Activated T-helper 1 cell treated with Interleukin-2 at 50 U/mL for 16 hours (primary cell): ENCODE data around the gene WDR37.
"Not testable (repeated sequence)": the region's sequence is repeated elsewhere in the genome, so short reads cannot be mapped to it uniquely, and the experiment has no call there.

ENCODE experiments used
- DNase-seq: peaks from one replicate; pipeline ENCODE4 v3.0.0-alpha.2; 2020; ENCODE audit warnings: low read depth

The WDR37 gene

DNA sequence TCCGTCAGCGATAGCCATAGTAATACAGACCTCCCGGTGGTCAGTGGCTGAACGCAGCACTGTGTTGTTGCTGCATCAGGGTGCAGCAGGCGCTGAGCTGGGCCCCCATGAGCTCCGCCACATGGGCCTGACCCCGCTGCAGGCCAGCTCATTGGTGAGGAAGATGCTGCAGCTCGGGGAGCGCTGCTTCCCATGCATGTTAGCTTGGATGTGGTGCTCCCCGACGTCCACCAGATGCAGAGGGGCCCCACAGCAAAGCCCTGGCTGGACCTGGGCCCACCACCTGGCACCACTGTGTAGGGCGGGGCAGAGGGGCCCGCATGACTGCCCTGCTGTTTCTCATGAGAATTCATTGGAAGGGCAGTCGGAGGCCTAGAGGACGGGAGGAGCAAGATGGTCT lies 50.8 kb downstream of the WDR37 start:
- DNase-seq, result no peak

DNA sequence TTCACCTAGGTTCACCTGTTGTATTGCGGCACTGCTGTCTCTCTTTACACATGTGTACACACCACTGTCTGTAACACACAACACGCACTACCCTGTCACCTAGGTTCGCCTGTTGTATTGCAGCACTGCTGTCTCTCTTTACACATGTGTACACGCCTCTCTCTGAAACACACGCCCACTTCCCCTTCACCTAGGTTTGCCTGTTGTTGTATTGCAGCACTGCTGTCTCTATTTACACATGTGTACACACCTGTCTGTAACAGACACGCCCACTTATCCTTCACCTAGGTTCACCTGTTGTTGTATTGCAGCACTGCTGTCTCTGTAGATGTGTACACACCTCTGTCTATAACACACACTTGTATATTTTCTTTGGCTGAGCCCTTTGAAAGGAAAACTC lies 51.5 kb downstream of the WDR37 start:
- no peak for DNase-seq

DNA sequence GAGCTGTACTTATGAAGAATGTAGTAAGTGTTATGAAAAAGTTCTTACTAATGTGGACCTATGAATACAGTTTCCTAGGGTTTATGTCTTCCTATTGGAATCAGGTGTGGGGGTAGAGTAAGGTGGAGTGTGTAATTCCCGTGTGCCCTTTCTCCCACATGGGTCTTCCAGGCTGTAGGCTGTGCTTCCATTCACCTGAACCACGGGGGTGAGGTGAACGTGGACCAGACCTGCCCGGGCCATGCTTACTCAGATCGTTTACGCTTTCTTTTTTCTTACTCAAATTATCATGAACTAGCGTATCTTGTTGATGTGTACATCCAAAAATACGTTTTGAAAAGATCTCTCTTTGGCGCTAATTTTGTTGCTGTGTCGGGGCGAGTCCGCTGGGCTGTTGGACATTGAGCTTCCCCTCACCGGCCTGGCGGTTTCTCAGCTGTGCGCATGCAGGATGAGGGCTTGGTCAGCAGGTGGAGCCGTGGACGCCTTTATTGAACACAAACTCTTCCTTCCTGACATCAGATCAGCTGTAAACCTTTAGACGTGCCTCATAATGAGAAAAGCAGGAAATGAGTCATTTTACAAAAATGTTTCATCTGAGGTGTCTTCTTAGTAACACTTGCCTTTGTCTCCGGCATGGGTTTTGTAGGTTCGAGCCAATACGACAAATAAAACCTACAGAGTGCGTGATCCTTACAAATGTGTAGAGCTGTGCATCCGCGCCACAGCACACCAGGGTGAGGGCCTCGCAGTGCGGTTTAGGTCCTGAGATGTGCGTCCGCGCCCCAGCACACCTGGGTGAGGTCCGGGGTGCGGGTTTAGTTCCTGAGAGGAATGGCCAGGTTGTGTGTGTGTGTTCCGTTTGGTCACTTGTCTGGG lies 53.8 kb downstream of the WDR37 start:
- peak; percentile 57 for DNase-seq

DNA sequence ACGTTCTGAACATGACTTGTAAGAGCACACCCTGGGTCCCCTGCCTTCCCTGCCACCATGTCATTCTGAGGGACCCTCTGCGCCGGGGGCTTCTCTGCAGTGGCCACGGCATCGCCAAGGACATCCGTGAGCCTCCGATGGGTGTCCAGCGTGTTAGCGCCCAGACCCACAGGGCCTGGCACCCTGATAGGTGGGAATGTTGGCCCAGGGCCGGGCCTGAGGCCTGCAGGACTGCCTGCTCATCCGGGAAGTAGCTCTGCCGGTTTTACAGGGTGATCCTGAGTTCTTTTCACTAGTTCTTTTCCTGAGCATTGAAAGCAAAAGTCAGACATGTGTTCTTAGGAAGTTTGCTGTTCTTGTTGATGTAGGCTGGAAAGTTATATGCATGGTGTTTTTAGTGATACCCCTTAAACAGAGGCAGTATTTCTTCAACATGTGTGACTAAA lies 54.5 kb downstream of the WDR37 start:
- no peak for DNase-seq

DNA sequence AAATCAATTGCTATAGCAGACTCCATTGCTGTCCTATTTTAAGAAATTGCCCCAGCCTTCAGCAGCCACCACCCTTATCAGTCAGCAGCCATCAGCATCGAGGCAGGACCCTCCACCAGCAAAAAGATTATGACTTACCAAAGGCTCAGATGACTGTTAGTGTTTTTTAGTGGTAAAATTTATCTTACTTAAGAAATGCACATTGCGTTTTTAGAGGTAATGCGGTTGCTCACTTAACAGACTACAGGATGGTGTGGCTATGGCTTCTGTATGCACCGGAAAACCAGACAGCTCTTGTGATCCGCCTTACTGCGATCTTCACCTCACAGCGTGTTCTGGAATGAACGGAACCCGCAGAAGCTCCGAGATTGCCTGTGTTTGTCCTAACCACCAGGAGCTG lies 58.1 kb downstream of the WDR37 start:
- DNase-seq, result no peak

DNA sequence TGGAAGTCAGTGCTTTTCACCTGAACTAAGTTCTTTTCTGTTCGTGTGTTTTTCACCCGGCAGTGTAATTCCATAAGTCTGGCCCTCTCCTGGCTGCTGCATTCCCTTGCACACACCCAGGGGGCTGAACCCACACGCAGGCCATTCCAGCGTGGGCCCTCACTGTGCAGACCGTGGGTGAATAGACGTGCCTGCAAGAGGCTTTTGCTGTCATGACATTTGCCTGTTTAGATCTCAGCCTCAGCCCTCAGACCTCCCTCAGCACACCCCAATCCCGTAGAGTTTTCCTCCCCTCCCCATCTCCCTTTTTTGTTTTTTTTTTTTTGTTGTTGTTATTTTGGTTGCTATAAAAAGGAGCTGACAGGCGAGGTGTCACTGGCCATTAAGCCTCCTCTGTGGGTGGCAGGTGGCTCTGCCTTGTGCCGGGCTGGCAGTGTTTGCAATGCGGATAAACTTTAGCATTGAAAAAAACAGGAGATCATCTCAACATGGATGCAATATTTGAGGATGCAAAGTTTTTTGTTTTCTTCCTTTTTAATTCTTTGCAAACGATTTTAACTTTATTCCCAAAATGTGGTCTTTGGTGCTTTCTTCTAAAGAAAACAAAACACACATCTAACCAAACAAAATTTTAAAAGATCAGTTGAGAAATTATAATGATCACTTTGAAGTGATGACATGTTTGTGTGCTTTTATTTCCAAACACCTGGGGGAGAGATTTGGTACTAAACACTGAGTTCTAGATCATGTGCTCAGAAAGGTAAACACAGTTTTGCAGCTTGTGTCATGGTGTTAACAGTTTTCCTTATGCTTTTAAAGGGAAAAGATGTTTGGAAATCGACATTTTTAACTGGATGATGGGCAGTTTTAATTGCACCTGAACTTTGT lies 58.8 kb downstream of the WDR37 start:
- no peak for DNase-seq

DNA sequence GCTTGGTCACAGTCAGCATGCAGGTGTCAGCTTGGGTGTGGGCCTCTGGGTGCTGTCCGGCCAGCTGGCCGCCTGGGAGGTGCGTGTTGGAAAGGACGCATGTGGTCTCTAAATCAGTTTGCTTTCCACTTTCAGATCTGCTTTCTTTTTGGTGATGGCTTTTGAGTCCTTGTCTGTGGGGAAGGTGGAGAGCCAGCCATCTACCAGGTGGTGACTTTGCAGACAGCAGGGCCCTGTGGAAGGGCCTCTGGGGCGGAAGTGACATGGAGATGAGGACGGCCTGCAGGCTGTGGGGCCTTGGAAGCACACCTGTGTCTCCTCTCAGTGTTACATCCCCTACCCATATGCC lies 59.4 kb downstream of the WDR37 start:
- DNase-seq, result no peak

DNA sequence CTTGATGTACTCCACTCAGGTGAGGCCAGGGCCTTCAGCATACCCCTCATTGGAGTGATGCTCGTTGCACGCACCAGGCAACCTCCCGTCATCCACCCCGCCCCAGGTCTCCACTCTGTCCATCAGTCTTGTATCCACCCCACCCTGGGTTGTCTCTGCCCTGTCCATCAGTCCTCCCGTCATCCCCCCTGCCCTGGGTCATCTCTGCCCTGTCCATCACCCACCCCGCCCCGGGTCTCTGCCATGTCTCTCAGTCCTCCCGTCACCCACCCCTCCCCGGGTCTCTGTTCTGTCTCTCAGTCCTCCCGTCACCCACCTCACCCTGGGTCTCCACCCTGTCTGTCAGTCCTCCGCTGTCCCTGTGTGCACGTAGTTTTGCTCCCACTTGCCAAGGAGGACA lies 59.9 kb downstream of the WDR37 start:
- DNase-seq, result no peak

DNA sequence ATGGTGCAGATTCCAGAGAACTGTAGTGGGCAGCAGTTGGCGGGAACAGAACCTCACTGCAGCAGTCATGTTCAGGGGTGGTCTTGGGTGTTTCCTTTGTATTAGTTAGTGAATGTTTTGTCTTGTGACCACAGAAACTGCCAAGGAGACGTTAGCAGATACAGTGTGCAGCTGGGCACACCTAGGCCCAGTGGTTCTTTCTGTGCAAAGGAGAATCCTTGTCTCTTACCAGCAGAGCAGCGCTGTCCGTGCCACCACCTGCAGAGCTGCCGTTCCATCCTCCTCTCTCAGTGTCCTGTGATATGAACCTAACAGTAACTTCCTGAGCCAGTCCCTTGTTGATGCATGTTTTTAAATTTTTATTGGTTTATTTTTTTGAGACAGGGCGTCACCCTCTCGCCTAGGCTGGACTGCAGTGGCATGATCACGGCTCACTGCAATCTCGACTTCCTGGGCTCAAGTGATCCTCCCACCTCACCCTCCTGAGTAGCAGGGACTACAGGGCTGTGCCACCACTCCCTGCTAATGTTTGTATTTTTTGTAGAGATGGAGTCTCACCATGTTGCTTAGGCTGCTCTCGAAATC lies 60.6 kb downstream of the WDR37 start:
- no peak for DNase-seq

DNA sequence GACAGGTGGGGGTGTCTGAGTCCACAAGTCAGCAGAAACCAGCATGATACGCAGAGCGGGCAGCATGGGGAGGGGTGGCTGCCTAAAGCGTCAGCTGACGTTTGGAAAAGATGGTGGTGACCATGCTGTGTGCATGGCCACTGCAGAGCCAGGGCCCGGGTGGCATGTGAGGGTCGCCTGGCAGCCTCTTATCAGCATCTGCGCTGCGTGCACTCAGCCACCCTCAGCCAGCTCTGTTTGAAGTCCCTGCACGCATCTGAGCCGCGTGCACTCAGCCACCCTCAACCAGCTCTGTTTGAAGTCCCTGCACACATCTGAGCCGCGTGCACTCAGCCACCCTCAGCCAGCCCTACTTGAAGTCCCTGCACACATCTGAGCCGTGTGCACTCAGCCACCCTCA lies 61.5 kb downstream of the WDR37 start:
- no peak for DNase-seq

DNA sequence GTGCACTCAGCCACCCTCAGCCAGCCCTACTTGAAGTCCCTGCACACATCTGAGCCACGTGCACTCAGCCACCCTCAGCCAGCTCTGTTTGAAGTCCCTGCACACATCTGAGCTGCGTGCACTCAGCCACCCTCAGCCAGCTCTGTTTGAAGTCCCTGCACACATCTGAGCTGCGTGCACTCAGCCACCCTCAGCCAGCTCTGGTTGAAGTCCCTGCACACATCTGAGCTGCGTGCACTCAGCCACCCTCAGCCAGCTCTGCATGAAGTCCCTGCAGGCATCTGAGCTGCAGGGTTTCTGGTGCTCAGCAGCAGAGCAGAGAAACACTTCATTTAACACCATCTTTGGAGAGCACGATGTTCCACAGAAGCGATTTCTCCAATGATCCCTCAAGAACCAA lies 62.1 kb downstream of the WDR37 start:
- not testable (repeated sequence) for DNase-seq

DNA sequence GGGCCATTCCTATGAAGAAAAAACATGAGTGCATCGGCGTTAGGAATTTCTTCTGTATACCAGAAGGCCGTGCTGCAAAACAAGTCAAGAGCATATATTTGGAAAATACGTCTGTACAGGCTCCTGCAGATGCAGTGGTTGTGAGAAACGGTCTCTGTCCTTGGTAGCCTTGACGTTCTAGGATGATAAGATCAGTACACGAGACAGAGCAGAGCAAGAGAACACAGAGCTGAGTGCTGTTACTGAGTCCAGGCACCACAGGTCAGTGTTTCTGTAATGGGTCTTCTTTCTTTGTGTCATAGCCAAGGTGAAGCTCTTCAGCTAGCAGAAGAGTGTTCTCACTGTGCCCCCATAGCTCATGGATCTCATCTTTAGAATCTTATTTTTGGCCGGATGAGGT lies 62.8 kb downstream of the WDR37 start:
- DNase-seq, result no peak

DNA sequence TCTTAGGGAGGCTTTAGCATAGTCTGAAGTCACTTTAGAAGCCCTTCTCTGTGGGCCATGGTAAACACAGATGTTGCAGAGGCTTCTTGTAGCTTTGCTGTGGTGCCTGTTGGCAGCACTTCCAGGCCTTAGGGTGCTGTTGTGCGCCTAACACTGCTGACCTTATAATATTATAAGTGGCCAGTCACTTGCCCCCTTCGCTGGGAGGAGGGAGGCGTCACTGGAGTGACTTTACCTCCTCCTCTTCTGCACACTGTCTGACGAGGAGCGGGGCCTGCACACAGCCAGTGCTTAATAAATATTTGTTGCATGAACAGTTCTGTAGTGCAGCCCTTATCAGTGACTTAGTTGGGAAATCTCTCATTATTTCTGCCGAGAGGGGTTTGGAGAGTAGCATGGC lies 63.3 kb downstream of the WDR37 start:
- no peak for DNase-seq

DNA sequence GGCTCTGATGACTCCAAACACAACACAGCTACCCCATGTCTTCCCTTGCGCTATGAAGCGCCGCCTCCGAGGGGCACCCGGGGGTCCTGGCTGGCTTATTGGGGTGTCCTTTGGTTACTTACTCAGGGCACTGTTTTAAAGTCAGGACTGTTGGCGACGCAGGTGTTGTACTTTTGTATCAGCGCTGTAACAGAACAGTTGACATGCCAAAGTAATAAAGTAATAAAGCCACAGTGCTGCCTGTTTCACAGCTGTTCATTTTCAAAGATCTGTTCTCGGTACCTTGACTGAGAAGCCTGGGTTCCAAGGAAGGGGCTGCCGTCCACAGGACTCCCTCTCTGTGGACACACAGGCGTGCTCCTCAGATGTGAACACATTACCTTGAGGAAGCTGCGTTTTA lies 64.1 kb downstream of the WDR37 start:
- DNase-seq, result no peak

DNA sequence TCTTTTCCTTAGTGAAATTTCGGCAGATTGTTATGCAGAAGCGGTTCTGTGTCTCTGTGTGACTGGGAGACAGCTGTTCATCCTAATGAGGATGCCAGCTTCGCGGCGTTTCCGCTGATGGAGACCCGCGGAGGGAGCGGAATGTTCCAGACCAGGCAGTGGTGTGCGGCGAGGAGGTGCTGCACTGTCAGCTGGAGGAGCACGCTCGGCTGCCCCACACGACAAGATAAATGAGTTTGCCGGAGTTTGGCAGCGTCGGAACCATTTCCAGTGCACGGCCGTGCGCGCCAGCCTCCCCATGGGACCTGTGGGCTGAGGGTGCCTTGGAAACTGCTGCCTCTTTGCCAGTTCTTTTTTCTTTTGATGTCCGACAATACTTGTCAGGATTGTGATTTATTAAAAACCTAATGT lies 64.6 kb downstream of the WDR37 start:
- DNase-seq, result no peak

DNA sequence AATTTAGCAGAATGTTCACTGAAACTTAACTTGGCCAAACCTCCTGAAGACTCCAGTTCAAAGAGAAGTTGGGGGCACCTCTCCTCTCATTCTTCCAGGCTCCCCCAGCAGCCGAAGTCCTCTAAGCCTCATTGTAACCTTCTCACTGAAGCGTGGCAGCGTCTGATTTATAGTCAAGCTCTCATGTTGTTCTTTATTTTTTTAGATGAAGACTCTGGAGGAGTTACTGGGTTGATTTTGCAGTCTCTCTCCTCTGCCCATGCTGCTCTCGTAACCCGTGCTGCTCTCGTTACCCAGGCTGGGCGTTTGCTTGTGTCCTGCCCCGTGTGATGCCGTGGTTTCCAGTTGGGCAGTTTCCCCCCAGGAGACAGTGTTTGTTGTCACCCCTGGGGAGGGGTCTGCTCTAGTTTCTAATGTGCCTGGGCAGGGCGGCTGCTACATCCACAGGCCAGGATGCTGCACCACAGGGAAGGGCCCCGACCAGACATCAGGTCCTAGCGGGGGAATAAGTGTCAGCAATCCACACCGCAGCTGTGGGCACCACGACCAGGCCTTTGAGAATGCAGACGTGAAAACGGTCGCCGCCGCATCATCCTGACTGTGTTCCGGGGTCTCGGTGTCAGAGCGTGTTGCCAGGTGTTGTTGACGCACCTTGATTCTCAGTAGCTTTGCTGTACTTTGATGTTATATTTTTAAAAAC lies 65.2 kb downstream of the WDR37 start:
- no peak for DNase-seq

DNA sequence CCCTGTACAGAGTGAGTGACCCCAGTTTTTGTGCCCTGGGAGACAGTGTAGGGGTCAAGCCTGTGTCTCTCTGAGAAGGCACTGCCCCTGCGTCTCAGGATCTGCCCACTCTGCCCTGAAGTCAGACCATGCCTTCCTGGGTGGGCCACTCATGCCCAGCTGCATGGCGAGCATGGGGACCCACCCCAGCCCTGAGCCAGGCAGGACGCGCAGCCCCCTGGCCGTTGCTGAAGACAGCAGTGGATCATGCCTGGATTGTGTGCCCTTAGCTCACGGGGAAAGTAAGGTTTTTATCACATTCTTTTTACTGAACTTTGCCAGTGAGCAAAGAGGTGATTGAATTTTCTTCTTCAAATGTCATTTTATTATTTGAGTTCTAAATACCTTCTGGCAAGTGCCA lies 66.2 kb downstream of the WDR37 start:
- no peak for DNase-seq

DNA sequence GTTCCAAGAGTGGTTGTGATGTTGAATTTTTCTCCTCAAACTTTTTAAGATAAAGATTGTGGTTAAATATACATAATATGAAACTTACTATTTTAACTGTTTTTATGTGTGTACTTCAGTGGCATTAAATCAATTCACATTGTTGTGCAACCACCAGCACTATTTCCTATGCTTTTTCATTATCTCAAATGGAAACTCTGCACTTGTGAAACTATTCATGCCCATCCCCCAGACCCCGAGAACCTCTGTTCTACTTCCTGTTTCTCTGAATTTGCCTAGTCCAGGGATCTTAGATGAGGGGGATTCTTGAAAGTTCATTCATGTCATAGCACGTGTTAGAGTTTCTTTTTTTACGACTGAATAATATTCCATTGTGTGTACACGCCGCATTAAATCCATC lies 67.0 kb downstream of the WDR37 start:
- DNase-seq, result no peak

DNA sequence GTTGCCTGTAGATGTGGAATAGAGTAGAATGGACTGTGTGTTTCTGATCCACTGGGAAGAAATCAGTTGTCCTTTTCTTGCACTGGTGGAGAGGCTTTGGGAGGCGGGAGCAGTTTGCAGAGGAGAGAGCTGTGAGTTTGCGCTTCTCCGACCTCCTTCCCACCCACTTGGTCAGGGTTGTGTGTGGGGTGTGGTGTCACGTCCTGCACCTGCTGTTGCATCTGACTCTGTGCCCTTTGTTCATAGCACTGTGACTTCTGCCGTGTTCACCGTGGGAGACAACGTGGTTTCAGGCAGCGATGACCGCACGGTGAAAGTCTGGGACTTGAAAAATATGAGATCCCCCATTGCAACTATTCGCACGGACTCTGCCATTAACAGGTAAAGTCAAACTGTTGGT lies 67.8 kb downstream of the WDR37 start:
- DNase-seq, result no peak

DNA sequence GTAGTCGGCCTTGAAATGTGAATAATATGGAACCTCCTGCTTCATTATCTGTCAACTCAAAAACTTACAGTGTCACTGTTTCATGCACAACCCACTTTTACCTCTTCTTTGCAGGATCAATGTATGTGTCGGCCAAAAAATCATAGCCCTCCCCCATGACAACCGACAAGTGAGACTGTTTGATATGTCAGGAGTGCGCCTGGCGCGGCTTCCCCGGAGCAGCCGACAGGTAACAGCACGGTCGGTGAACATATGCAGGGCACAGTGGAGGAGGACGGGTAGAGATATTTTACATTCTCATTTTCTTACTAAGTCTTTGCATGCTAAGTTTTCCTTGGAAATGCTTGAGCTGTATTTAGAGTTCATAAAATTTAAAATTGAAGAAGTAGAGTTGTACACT lies 68.6 kb downstream of the WDR37 start:
- no peak for DNase-seq

DNA sequence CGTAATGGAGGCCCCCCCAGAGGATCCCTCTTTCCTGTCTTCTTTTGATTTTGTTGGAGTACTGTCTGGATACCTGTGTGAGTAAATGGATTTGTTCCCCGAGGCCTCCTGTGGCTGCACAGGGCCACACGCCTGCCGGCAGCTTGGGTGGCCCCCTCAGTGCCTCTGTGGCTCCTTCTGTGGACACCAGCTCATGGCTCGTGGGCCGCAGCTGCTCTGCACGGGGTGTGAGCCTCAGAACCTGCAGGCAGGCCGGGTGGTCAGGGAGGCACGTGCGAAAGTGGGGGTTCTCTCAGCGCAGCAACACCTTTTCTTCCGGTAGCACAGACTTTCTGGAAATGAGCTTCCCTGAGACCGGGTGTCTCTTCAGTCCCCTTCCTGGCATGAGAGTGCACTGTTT lies 70.3 kb downstream of the WDR37 start:
- no peak for DNase-seq

DNA sequence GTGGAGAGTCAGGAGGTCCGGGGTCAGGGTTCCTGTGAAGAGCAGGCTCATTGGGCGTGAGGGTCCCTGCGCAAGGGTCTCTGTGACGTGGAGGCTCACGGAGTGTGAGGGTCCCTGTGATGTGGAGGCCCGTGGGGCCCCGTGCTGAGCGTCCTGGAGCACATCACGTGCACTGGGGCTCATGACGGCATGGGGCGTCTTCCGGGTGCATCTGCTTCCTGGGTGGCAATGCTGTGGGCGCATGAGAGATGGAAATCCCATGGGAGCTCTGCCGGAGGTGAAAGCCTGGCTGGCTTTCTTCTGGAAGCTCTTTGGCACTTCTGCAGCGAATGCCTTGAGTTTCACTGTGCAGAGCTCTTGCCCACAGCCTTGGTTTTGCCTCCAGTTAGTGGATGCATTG lies 71.4 kb downstream of the WDR37 start:
- no peak for DNase-seq
